GM19372 (cell line): ENCODE measurements around the gene DYNLT1.
"Not testable (repeated sequence)": the region's sequence is repeated elsewhere in the genome, so short reads cannot be mapped to it uniquely, and the experiment has no call there.

Experiments
- ATAC-seq: cut with Tn5 transposase; IDR thresholded peaks from one replicate; pipeline ENCODE4 v1.9.1; 2021; ENCODE audit warnings: mild to moderate bottlenecking, low read depth, moderate library complexity; ENCODE audit not compliant: unreplicated experiment

The DYNLT1 gene

GRCh38 chr6:158606011-158606410 lies 38.5 kb downstream of the DYNLT1 start:
- not testable (repeated sequence) for ATAC-seq

DNA sequence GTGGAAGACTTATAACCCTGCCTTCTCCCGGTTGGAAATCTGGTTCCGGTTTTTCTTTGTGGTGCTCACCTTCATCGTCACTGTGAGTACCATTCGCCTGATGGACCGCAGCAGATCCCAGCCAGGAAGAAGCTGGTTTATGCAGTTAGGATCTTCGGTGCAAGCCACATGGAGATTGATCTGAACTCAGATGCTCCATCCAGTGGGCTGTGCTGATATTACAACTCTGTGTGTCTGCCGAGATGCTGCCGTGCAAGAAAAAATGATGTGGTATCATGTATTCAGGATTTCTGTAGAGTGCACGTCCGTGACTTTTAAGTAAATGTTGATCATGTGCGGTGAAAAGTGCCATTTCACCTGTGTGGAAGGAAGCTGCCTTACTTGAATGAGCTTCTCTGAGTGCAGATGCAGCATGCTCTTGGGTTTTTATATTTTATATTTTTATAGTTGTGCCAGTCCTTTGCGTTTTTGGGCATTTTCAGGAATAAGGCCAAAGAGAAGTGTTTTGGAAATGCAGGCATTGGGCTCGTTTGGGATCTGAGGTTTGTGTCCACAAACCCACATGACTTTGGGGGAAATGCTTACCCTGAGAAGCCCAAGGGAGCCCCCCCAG lies 39.2 kb downstream of the DYNLT1 start:
- no peak for ATAC-seq

DNA sequence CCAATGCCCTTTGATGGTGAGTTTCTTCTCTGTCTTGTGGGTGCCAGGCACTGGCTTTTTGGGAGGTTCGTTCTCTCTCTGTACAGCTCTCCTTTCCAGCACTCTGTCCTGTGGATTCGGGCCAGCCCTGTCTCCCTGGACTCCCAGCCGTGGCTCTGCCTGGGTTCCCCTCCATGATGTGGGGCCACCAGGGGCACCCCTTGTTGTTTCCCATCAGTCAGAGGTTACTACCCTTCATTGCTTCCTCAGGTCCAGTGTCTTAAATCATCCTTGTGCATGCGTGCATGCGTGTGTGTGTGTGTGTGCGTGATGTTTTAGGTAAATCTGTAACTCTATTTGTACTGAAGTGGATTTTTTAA lies 40.5 kb downstream of the DYNLT1 start:
- no peak for ATAC-seq

DNA sequence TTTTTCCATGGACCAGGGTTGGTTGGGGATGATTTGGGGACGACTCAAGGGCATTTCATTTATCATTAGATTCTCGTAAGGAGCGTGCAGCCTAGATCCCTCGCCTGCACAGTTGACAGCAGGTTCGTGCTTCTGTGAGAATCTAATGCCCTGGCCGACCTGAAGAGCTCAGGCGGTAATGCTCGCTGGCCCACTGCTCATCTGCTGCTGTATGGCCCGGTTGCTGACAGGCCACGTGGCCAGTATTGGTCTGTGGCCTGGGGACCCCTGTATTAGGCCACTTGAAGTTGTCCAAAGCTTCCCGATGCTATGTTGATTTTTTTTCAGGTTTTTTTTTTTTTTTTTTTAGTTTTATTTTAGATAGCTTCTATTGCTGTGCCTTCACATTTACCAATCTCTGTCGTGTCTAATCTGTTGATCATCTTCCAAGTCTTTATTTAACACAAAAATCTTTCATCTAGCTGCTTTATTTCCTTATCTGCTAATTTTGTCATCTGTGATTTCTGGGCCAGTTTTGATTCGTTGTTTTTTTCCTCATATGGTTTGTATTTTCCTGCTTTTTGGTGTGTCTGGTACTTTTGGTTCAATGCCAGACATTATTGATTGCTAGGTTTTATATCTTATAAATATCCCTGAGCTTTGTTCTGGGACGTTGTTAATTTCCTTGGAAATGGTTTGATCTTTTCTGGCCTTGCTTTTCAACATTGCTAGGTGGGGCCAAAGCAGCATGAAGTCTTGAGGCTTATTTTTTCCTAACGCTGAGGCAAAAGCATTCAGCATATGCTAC lies 41.1 kb downstream of the DYNLT1 start:
- ATAC-seq, result no peak

DNA sequence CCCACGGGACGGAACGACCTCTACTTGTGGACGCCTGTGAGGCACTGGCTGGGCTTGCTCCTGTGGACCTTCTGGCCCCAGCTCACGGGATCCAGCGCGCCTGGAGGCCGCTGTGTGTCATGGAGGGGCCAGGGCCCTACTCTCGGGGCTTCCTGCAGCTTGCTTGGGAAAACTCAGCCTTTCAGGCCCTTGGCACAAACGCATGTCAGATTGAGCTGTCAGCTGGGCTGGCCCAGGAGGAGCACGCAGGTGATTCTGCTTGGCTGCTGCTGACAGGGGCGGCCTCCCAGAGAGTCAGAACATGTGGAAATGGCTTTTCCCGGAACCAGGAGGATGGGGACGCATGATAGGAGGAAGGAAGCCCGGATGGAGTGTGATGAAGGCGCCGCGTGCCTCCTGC lies 44.9 kb downstream of the DYNLT1 start:
- no peak for ATAC-seq

DNA sequence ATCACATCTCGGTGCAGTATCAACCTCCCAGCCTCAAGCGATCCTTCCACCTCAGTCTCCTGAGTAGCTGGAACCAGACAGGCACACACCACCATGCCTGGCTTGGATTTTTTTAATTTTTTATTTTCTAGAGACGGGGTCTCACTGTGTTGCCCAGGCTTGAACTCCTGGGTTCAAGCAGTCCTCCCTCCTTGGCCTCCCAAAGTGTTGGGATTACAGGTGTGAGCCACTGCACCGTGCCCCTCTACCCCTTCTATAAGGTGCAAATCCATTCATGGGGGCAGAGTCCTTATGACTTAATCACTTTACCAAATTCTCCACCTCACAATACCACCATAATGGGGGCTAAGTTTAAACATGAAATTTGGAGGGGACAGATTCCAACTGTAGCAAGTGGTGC lies 47.0 kb downstream of the DYNLT1 start:
- ATAC-seq, result no peak

DNA sequence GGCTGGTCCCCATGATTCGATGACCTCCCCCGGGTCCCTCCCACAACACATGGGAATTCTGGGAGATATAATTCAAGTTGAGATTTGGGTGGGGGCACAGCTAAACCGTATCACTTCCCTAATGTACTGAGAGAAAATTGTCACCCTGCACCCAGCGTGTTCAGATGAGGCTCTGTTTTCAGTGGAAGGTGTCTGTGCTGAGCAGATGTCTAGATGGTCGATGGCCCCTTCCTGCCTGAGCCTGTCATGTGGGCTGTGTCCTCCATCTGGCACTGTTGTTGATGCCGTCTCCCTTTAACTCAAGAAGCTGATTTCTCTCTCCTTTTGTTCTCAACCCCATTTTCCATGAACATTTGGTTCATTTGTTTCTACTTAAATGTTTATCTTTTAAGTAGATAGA lies 47.7 kb downstream of the DYNLT1 start:
- ATAC-seq, result no peak

DNA sequence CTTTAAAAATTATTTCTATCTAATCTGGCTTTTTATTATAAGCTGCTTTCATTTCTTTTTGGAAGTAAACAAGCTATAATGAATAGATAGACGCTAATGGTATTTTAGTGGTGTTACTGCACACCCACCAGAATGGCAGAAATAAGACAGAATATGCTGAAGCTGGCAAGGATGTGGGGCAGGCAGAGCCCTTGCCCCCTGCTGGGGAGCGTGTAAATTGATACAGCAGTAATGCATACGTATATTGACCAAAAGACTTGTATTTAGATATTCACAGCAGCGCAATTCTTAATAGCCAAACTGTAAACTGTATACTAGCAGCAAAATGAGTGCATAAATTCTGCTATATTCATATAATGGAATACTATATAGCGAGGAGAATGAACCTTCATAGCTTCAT lies 49.3 kb downstream of the DYNLT1 start:
- no peak for ATAC-seq

DNA sequence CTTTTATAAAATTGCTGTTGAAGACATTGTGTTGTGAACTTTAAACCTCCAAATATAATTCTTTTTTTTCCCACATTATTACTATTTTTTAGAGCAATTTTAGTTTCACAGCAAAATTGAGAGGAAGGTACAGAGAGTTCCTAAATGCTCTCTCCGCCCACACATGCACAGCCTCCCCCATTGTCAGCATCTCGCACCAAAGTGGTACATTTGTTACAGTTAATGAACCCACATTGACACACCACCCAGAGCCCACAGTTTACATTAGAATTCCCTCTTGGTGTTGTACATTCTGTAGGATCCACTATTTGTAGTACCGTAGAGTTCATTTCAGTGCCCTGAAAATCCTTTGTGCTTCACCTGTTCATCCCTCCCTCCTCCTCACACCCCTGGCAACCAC lies 50.9 kb downstream of the DYNLT1 start:
- no peak for ATAC-seq

GRCh38 chr6:158591810-158592209 lies 52.7 kb downstream of the DYNLT1 start:
- ATAC-seq, result no peak

GRCh38 chr6:158591134-158591809 lies 53.3 kb downstream of the DYNLT1 start:
- no peak for ATAC-seq

DNA sequence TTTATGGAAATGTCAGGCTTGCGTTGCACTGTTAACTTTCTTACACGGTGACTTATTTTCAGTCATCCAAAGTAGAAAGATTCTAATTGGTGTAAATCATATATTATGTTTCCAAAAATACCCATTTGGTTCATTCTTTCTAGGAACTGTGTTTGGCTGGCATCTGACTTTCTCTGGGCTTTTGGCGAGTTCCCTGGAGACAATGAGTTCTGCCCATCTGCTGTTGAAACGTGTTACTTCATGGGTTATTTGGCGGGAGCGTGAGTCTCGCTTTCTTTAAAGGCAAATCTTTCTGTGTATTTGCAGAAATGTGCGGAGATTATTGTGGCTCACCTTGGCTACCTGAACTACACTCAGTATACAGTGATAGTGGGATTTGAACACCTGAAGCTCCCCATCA lies 55.2 kb downstream of the DYNLT1 start:
- no peak for ATAC-seq

DNA sequence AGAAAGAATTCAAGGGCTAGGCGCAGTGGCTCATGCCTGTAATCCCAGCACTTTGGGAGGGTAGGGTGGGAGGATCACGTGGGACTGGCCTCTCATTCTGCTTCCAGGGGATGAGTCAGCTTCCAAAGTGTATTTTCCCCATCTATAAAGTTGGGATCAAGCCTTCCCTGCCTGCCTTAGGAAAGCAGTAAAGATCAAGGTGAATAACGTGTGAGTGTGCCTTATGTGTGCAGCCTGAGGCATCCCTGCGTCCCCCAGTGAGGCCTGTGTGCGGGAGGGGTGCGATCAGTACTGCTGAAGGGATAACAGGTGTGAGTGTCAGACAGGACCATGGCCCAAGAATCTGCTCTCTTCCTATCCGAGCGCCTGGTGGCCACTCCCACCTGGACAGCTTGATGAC lies 57.9 kb downstream of the DYNLT1 start:
- no peak for ATAC-seq
